PC-3 (cell line): ENCODE data around the gene TSEN15.

ENCODE experiments used
- EZH2 ChIP-seq: fragments of 300-600 bp; sonication (generic); IDR thresholded peaks from one replicate; pipeline ENCODE4 v1.6.1; 2017; ENCODE audit warnings: antibody characterized with exemption, mild to moderate bottlenecking, low read length; ENCODE audit not compliant: unreplicated experiment
- TF ChIP-seq, protein P1 (sequence below): fragments of 300-600 bp; sonication (generic); conservative IDR thresholded peaks from 2 replicates; pipeline ENCODE4 v1.5.1; 2017; ENCODE audit warnings: antibody characterized with exemption, low read depth, mild to moderate bottlenecking, low read length

DNA sequence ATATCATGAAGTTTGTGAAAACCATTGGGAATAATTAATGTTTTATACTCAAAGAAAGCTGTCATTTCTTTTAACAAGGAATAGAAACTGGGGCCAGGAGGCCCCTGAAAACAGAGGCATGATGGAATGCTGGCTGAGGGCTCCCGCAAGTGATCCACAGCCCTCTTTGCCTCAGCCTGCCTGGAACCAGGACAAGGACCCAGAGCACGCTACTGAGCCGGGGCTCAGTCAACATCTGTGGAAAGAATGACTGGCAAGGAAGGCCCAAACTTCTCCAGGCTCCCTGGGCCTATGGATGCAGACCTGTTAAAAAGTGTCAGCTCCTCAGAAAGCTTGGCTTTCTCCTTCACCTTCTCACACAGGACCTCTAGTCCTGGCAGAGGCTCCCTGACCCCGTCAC, 46.6 kb upstream of the TSEN15 start:
- TF ChIP-seq, protein P1, sequence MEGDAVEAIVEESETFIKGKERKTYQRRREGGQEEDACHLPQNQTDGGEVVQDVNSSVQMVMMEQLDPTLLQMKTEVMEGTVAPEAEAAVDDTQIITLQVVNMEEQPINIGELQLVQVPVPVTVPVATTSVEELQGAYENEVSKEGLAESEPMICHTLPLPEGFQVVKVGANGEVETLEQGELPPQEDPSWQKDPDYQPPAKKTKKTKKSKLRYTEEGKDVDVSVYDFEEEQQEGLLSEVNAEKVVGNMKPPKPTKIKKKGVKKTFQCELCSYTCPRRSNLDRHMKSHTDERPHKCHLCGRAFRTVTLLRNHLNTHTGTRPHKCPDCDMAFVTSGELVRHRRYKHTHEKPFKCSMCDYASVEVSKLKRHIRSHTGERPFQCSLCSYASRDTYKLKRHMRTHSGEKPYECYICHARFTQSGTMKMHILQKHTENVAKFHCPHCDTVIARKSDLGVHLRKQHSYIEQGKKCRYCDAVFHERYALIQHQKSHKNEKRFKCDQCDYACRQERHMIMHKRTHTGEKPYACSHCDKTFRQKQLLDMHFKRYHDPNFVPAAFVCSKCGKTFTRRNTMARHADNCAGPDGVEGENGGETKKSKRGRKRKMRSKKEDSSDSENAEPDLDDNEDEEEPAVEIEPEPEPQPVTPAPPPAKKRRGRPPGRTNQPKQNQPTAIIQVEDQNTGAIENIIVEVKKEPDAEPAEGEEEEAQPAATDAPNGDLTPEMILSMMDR: no peak
- TF ChIP-seq EZH2: no peak
